DND-41 (cell line): ENCODE measurements around the gene UBFD1.

Experiments
- EZH2 ChIP-seq: IDR thresholded peaks from 3 replicates; pipeline ENCODE4 v1.6.1; 2012; ENCODE audit warnings: borderline replicate concordance, low read depth, mild to moderate bottlenecking, moderate library complexity, low read length, inconsistent platforms; ENCODE audit not compliant: severe bottlenecking
- TF ChIP-seq, protein P1 (sequence below): IDR thresholded peaks from 2 replicates; pipeline ENCODE4 v1.5.1; 2012; ENCODE audit warnings: borderline replicate concordance, low read length, moderate library complexity, mild to moderate bottlenecking; ENCODE audit not compliant: poor library complexity, severe bottlenecking; ENCODE audit errors: extremely low read depth

DNA sequence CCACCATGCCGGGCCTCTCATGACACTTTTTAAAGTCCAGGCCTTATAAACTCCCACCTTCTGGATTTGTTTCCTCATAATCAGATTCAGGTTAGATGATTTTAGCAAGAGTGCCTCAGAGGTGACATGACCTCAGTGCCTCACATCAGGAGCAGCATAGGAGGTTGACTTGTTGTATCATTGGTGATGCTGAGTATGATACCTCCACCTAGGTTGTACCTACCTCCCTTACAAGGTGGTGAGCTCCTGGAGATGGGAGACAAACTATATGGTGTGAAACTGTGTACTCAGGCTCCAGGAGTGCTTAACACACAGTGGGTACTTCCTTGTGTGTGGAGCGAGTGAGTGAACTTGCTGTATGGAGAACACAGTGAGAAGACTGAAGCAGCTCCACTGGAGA lies 20.0 kb downstream of the UBFD1 start:
- TF ChIP-seq, protein P1, sequence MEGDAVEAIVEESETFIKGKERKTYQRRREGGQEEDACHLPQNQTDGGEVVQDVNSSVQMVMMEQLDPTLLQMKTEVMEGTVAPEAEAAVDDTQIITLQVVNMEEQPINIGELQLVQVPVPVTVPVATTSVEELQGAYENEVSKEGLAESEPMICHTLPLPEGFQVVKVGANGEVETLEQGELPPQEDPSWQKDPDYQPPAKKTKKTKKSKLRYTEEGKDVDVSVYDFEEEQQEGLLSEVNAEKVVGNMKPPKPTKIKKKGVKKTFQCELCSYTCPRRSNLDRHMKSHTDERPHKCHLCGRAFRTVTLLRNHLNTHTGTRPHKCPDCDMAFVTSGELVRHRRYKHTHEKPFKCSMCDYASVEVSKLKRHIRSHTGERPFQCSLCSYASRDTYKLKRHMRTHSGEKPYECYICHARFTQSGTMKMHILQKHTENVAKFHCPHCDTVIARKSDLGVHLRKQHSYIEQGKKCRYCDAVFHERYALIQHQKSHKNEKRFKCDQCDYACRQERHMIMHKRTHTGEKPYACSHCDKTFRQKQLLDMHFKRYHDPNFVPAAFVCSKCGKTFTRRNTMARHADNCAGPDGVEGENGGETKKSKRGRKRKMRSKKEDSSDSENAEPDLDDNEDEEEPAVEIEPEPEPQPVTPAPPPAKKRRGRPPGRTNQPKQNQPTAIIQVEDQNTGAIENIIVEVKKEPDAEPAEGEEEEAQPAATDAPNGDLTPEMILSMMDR, result no peak
- no peak for TF ChIP-seq EZH2
